Glomerular visceral epithelial cell (primary cell): ENCODE results near the gene DCDC2.
"Not testable (repeated sequence)": the region's sequence is repeated elsewhere in the genome, so short reads cannot be mapped to it uniquely, and the experiment has no call there.

ENCODE experiments used
- DNase-seq: peaks from one replicate; pipeline ENCODE4 v3.0.0-alpha.2; 2016; ENCODE audit errors: extremely low spot score

The DCDC2 gene

GRCh38 chr6:24327756-24328155 is 30.1 kb downstream of the DCDC2 start:
- no peak for DNase-seq

GRCh38 chr6:24325978-24326377 is 31.9 kb downstream of the DCDC2 start:
- DNase-seq: no peak

GRCh38 chr6:24324617-24325016 is 33.2 kb downstream of the DCDC2 start:
- DNase-seq: no peak

- peak; percentile 91 for DNase-seq
Observed at GRCh38 chr6:24323632-24324337, 34.1 kb downstream of the DCDC2 start.

- no peak for DNase-seq
Observed at GRCh38 chr6:24322924-24323323, 34.9 kb downstream of the DCDC2 start.

- DNase-seq: not testable (repeated sequence)
Observed at GRCh38 chr6:24322446-24322845, 35.4 kb downstream of the DCDC2 start.

GRCh38 chr6:24321538-24322162 is 36.2 kb downstream of the DCDC2 start:
- DNase-seq: peak; percentile 68

GRCh38 chr6:24313251-24314141 is 44.4 kb downstream of the DCDC2 start:
- peak; percentile 95 for DNase-seq

GRCh38 chr6:24311775-24312174 is 46.1 kb downstream of the DCDC2 start:
- DNase-seq: not testable (repeated sequence)

- peak; percentile 81 for DNase-seq
Observed at GRCh38 chr6:24307881-24308280, 50.0 kb downstream of the DCDC2 start.

- no peak for DNase-seq
Observed at GRCh38 chr6:24306936-24307335, 50.9 kb downstream of the DCDC2 start.

GRCh38 chr6:24306038-24306437 is 51.8 kb downstream of the DCDC2 start:
- DNase-seq: no peak

- no peak for DNase-seq
Observed at GRCh38 chr6:24296944-24297343, 60.9 kb downstream of the DCDC2 start.

GRCh38 chr6:24293852-24294251 is 64.0 kb downstream of the DCDC2 start:
- DNase-seq: not testable (repeated sequence)

GRCh38 chr6:24287239-24287638 is 70.6 kb downstream of the DCDC2 start:
- DNase-seq: no peak

- no peak for DNase-seq
Observed at GRCh38 chr6:24284006-24284405, 73.9 kb downstream of the DCDC2 start.

GRCh38 chr6:24283043-24283985 is 74.5 kb downstream of the DCDC2 start:
- DNase-seq: peak; percentile 94

- peak; percentile 16 for DNase-seq
Observed at GRCh38 chr6:24274441-24275083, 83.3 kb downstream of the DCDC2 start.

- peak; percentile 18 for DNase-seq
Observed at GRCh38 chr6:24273096-24273870, 84.6 kb downstream of the DCDC2 start.

GRCh38 chr6:24272553-24272952 is 85.3 kb downstream of the DCDC2 start:
- DNase-seq: no peak
